NCI-H1436 treated with DMSO at 0.1 percent for 48 hours (cell line): ENCODE data around the gene PRADC1.

Experiments used
- DNase-seq: peaks from one replicate; lab custom pipeline; 2025; lab: John Stamatoyannopoulos, UW

PRADC1 gene

DNA sequence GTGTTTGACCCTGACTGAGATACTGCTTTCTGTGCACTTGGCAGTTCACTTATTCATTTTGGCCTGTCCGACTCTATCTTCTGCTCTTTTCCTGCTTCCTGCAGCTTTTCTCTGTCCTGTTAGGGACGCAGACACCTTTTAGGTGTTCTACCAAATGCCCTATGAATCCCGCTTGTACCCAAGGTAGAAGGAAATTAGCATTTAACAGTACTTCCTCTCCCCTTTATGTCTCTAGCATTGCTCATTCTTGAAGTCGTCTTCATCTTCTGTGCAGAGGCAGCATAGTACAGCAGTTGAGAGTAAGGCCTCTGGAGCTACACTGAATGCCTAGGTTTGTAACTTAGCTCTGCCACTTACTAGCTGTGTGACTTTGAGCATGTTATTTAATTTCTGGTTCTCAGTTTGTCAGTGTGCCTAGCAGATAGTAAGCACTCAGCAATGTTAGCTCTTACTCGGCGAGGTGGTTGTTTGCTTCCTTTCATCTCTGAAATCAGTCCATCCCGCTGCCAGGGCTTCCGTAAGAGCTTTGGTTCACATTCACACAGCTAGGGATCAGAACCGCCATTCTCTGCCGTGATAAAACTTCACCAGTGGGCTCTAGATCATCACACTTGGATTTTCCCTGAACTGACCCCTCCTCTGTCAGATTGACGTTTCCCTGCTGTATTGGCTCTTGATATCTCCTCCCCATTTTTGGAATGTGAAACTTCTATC, 2.4 kb upstream of the PRADC1 start:
- DNase-seq = no peak

DNA sequence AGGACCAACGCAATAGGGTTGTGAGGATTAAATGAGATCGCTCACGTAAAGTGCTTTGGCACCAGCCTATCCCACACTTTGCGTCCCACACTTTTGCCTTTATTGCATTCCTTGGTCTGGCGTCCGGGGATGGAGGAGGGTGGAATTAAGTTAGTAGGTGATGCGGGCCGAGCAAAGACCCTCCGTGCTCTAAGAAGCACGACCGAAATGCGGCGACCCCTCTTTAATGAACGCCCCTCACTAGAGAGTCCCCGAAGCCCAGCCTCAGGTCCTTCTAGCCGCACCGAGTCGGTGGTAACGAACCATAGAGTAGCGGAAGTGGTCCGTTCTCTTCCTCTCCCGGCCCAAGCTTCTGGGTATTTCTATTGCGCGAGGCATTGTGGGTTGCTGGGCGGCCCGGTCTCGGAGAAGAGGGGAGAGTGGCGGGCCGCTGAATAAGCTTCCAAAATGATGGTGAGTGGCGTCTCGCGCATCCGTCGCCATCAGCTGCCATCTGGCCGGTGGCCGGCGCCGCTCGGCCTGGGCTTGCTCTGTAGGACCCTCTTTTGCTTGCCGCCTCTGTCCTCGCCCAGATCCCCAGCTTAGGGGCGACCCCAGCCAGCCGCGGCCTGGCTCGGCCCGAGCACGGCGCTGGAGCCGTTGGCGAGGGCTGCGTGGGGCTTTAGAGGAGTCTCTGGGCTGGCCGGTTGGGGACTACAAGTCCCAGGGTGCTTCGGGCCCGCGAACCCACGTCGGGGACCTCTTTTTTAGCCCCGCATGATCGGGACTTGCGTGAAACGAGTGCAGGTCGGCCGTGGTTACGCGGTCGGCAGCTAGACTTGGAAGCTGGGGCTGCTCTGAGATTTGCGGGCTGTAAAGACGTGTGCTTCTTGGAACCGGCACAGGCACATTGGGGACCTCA, 1.1 kb upstream of the PRADC1 start, which contains the start of gene CCT7:
Gene CCT7, plus strand, starts transcription at position 377 of the 901 bp plus-strand sequence. Its CDS starts 71 bp downstream, at position 448.
- DNase-seq = peak; percentile 53

- DNase-seq = no peak
These were observed 461 bp downstream of the PRADC1 start for GRCh38 chr2:73232403-73233153.

DNA sequence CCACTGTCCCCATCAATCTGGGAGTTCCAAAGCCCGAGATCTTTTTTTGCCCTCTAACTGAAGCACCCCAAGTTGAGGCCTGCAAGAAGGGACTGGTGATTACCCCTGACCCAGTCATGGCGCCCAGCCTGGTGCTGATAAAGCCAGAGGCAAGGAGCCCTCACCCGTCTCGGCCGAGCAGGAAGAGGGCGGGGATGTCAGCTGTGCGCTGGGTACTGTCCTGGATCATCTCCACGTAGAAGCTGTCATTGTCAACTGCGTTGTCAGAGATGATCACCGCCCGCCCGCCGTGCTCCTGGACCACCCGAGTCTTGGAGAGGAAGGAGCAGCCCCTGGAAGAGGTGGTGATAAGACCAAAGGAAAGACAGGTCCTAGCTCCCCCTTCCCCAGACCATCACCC, 4.4 kb downstream of the PRADC1 start:
- no peak for DNase-seq

GRCh38 chr2:73227086-73227485, 6.0 kb downstream of the PRADC1 start:
- DNase-seq = no peak

DNA sequence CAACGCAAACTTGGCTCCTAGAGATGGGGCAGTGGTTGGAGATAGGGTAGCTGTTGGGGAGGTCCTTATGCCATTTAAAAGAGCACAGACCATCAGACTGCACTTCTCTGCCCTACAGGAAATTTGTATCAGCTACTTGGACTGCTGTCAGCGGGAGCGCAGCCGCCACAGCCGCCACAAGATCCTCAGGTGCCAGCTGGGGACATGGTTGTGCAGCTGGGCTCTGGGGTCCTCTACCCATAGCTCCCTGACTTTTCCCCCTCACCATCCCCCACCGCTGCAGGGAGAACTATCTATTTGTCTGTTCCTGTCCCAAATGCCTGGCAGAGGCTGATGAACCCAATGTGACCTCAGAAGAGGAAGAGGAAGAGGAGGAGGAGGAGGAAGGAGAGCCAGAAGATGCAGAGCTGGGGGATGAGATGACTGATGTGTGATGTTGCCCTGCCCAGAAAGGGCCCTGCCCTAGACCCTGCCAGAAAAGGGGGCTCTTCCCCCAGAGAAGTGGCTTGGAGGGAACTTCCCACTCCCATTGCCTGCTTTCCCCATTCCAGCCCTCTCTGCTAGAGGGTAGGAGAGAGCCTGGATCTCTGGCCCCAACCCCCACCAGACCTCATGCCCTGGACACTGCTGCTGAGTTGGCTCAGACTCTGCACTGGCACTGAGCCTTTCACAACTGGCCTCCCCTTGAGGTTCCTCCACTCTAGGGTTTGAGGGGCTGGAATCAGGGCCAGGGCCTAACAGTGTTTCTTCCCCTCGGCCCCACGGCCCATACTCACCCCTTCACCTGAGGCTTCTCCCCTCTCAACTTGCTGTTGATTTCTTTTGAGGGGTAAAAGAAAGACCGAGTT, 7.3 kb downstream of the PRADC1 start:
- DNase-seq = no peak

DNA sequence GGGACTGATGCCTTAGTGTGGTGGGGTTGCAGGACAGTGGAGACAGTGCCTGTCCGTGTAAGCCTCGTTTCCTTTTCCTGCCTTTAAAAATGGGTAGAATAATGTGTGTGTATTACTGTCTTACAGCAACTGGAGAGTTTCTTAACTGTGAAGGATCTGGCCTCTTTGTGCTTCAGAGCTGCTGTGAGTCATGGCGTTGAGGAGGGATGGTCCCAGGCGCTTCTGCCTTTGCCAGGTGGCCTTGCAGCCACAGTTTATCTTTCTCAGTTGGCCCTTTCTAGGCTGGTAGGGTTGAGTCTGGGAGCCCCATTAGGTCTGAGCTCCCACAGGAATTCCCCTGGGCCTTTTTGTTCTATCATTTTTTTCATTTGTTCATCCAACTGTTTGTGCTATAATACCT, 9.2 kb downstream of the PRADC1 start:
- DNase-seq = no peak

GRCh38 chr2:73218298-73218697, 14.7 kb downstream of the PRADC1 start:
- no peak for DNase-seq

DNA sequence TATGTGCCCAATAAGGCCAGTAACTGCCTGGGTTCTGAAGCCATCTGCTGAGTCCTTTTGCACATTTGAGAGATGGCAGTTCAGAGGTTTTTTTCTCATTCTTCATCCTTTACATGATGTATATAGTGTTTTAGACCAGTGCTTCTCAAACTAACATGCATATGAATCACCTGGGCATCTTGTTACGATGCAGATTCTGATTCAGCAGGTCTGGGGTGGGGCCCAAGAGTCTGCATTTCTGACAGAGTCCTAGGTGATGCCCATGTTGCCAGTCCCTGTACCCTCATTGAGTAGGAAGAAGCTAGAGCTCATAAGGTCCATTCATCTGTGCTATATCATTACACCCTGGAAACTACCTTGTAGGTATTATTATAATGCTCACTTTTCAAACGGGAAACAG, 15.2 kb downstream of the PRADC1 start:
- no peak for DNase-seq

GRCh38 chr2:73217160-73217559, 15.9 kb downstream of the PRADC1 start:
- DNase-seq = no peak

DNA sequence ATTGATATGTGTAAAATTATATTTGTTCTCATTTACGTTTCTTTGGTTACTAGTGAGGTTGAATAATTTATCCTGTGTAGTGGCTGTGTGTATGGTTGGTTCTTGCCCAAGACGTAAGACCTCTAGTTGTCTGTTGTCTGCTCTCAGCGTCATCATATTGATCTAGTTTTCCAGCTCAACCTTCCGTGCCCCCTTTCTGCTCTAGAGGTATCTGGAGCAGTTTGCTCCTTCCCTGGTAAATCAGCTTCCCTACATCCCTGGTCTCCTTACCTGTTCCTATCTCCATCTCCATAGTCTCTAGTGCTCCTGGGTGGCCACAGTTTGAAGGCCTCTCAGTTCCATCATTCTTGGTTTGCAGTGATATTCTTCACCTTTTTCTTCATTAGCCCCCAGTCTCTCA, 17.8 kb downstream of the PRADC1 start:
- no peak for DNase-seq

DNA sequence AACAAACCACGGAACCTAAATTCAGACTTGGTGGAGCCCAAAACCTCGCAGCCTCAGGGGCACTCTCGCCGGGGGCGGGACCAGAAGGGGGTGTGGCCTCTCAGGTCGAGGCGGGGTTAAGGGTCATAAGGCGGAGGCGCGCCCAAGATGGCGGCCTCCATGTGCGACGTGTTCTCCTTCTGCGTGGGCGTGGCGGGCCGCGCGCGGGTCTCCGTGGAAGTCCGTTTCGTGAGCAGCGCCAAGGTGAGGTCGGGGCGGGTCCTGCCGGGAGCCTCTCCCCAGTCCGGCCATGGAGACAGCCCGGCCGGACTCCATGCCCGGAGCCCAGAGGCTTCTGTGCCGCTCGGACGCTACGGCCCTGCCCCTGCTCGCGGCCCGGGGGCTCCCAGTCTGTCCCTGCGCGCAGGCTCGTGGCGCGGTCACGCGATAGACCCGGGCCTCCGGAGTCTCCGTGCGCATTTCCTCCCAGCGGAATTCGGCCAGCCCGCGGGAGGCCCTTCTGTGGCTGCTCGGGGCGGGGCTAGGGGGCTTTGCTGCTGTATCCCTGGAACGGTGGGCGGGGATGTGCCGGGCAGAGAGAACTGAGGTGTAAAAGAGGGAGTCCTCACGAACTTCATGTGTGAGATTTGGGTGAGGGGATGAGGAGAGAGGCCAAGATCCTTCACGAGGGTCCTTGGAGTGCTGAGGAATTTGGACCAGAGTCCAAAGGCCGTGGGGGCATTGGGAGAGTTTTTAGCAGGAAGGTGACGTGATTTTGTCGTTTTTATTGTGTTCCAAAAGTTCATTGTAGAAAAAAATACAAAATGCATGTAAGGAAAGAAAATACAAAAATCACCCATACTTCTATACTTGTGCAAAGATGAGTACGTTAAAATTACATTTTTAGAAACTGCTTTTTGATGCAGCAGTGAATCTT, 18.7 kb downstream of the PRADC1 start, which contains the start of gene SMYD5:
Gene SMYD5, plus strand, starts transcription at position 126 of the 916 bp plus-strand sequence. Its CDS starts 22 bp downstream, at position 148.
- DNase-seq = no peak

- DNase-seq = peak; percentile 17
These were observed 20.4 kb downstream of the PRADC1 start for GRCh38 chr2:73212448-73213176.

- no peak for DNase-seq
These were observed 21.0 kb downstream of the PRADC1 start for GRCh38 chr2:73212098-73212447.

DNA sequence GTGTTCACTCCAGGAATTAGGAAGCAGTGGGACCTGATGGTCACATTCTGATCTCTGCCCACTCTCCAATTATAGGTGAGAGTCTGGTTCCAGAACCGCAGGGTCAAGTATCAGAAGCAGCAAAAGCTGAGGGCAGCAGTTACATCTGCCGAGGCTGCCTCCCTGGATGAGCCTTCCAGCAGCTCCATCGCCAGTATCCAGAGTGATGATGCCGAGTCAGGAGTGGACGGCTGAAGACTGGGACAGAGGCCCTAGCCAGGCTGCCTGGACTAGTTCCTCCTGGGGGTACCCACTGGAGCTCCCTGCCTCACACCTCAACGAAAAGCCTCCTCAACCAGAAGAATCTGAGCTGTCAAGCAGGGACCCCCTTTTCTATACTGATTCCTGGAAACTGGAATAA, 22.3 kb downstream of the PRADC1 start:
- DNase-seq = no peak

DNA sequence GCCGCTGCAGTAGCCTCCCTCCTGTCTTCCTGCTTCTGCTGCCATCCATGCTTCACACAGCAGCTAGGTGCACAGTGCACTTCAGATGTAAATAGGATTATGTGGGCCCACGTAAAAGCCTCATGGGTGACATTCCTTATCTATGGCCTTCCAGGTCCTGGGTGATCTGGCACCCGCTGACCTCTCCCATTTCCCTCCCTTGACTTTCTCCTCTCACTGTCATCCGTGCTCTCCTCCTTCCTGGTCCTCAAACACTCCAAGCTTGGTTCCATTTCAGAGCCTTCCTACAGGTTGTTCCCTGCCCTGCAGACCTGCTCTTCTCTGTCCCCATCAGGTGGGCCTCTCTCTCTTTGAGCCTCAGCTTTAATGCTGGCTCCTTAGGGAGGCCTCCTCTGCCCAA, 23.0 kb downstream of the PRADC1 start:
- no peak for DNase-seq

GRCh38 chr2:73208258-73208657, 24.8 kb downstream of the PRADC1 start:
- no peak for DNase-seq

DNA sequence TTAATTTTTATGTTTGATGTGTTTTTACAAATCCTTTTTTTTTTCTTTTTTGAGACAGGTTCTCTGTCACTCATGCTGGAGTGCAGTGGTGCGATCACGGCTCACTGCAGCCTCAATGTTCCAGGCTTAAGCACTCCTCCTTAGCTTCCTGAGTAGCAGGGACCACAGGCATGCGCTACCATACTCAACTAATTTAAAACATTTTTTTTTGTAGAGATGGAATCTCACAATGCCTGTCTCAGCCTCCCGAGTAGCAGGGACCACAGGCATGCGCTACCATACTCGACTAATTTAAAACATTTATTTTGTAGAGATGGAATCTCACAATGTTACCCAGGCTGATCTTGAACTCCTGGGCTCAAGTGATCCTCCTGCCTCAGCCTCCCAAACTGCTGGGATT, 27.4 kb downstream of the PRADC1 start:
- no peak for DNase-seq

DNA sequence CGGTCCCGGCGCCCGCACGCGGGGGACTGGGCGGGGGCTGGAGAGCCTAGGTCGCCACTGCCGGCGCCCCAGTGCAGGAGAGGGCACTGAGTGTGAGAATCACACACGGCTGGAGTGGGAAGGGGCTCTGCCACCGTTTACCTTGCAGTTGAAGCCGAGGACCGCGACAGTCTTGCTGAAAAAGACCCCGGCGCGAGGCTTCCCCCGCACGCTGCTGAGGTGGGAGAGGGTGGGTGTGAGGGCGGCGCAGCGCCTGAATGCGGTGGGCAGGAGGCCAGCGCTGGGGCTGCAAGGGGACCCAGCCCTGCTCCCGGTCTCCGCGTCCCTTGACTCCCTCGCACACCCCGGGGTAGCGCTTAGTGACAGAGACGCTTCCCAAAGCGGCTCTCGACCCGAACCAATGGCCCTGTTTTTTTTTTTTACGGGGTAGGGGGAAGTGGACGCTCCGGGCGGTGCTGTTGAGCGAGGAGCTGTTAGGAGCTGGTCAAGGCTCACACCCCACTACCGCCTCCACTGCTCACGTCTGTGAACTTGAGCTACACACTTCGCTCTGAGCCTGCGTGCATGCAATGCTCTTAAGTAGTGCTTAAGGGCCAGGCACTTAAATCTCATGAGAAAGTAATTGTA, 29.9 kb downstream of the PRADC1 start:
- no peak for DNase-seq
